ENCODE data around the gene ASCC1. TPM values are rescaled to one million over a fixed set of nuclear protein-coding genes. Genes with fewer than 3 reads are reported as not detected.
A peak's percentile ranks its signal among the peaks of the same experiment; 100 is the strongest.

ASCC1 gene
- total and polyA plus RNA-seq, 4 donors: 30.6 to 57.1 (median 49.6) TPM

DNA sequence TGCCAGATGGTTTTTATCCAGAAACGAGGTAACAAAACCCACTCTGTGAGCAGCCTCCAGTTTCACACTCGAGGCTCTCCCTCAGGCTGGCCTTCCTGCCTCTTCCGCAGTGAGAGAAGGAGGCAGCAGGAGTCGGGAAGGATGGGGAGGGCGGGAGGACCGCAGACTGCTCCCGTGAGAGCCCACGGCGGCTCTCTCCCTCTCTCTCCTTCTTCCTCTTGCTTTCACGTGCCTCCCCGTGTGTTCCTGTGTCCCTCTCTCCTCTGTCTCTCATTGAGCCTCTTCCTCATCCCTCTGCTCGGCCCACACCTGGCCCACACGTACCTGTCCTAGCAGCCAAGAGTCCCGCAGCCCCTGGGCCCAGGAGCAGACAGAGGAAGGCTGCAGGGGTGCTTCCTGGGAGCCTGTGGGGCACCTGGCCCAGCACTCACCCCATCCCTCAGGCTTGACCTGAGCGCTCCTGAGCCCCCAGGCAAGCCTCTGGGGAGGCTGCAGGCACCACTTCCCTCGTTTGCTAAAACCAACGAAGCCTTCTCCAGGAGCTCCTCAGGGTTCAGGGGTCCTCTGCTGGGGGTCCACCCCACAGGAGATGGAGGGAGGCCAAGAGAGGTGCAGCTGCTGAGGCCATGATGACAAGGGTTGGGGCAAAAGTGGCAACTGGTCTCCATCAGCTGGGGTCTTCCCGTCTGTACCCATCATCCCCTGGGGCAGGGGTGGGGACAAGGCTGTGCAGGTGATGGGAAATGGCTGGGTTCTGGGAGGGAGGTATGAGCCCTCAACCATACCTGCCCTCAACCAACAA, 141.3 kb downstream of the ASCC1 start:
- WGBS (ENCODE audit: insufficient coverage): 56% methylated on average over 10 of the region's 18 CpGs
- peak in 1 of 6 donors; percentile 29 for DNase-seq (ENCODE audit: low read depth in 4 of 6, low spot score in 6 of 6)
- Histone ChIP-seq H3K27me3 (ENCODE audit: control insufficient read depth, insufficient read depth, low read length) (no peaks in the 10 kb centered on the region), H3K36me3 (ENCODE audit: control insufficient read depth, insufficient read depth, low read length) (peaks cover 66% of the 10 kb centered on the region), H3K4me1 (ENCODE audit: control insufficient read depth, insufficient read depth, low read length) (peaks cover 62% of the 10 kb centered on the region), H3K9me3 (ENCODE audit: control insufficient read depth, insufficient read depth, low read length) (no peaks in the 10 kb centered on the region), H3K4me3 (ENCODE audit: low read depth, low read length) (no peak overlapping the region), H3K27ac (ENCODE audit: low read depth, low read length) (no peak overlapping the region)

DNA sequence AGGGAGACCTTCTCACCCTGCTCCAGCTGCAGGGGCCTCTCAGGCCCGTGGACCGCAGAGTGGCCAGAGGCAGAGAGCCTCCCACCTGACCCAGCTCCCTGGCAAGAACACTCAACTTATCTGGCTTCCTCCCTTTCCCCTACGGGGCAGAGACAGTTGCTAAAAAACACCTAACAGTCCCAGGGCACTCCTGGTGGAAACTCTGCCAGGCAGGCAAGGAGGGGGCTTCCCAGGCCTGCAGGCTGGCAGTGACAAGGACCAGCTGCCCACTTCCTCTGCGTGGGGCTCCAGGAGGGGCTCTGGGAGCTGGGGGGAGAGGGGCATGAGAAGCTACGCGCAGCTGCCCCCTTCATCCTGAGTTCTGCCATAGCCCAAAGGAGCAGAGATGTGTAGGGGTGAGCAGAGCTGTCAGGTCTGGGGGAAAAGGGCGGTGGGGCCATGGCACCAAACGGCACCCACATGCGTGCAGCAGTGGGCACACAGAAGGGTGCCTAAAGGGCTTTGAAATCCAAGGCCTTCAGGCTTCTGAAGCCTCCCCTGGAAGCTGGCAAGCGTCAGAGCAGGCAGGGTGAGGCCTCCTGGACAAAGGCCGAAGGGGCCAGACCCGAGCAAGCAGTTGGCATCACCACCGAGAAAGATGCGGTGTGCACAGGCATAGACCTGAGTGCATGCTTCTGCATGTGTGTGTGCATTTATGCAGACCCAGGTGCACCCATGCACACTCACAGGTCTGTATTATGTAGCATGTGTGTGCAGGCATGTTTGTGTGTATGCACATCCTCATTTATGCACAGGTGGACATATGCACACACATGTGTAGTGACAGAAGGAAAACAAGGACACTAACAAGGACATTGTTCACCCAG, 142.1 kb downstream of the ASCC1 start:
- Histone ChIP-seq H3K27ac (ENCODE audit: low read depth, low read length) (no peak overlapping the region), H3K4me3 (ENCODE audit: low read depth, low read length) (no peak overlapping the region), H3K27me3 (ENCODE audit: control insufficient read depth, insufficient read depth, low read length) (no peaks in the 10 kb centered on the region), H3K36me3 (ENCODE audit: control insufficient read depth, insufficient read depth, low read length) (peaks cover 73% of the 10 kb centered on the region), H3K4me1 (ENCODE audit: control insufficient read depth, insufficient read depth, low read length) (peaks cover 57% of the 10 kb centered on the region), H3K9me3 (ENCODE audit: control insufficient read depth, insufficient read depth, low read length) (no peaks in the 10 kb centered on the region)
- DNase-seq (ENCODE audit: low read depth in 4 of 6, low spot score in 6 of 6): peak in 1 of 6 donors; percentile 39
- whole genome bisulfite sequencing (ENCODE audit: insufficient coverage): 67% methylated on average over 14 of the region's 14 CpGs

DNA sequence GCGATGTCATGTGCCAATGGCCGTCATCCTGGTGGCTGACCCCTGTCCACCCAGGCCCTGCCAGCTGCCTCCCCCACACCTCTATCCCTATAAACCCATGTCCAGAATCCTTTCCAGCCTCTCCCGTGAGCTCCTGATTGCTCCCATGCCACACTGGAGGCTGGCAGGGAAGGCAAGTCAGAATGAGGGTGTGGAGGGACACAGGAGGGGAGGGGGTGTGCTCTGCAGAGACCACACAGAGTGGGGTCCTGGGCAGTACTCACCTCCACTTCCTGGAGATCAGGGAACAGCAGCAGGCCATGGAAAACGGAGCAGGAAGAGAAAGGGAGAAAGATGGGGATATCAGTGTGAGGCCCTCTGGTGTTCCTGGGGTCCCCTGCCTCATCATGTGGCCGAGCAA, 143.4 kb downstream of the ASCC1 start:
- H3K4me3 ChIP-seq (ENCODE audit: low read depth, low read length): no peak overlapping the region
- 88% methylated on average over 2 of the region's 5 CpGs for whole genome bisulfite sequencing (ENCODE audit: insufficient coverage)
- peaks cover 84% of the 10 kb centered on the region for H3K36me3 ChIP-seq (ENCODE audit: control insufficient read depth, insufficient read depth, low read length)
- no peak for DNase-seq (ENCODE audit: low read depth in 4 of 6, low spot score in 6 of 6)
- no peak overlapping the region for H3K27ac ChIP-seq (ENCODE audit: low read depth, low read length)
- no peaks in the 10 kb centered on the region for H3K27me3 ChIP-seq (ENCODE audit: control insufficient read depth, insufficient read depth, low read length)
- H3K4me1 ChIP-seq (ENCODE audit: control insufficient read depth, insufficient read depth, low read length): peaks cover 53% of the 10 kb centered on the region
- no peaks in the 10 kb centered on the region for H3K9me3 ChIP-seq (ENCODE audit: control insufficient read depth, insufficient read depth, low read length)

DNA sequence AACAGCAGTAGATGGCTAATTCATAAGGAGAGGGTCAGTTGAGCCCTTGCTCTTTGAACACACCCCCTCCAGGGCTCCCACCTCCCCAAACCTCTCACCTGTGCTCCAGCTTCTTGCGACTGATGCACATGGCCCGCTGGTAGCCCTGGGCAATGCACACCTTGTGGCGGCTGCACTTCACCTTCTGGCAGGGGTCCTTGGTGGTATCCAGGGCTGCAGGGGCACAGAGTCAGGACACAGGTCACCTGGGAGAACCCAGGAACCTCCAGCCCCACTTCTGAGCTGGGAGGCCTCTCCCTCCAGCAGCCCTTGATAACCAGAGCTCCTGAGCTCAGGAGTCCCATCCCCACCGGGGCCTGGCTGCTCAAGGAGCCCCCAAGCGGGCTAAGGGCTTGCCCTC, 144.0 kb downstream of the ASCC1 start:
- 100% methylated on average over 3 of the region's 5 CpGs for WGBS (ENCODE audit: insufficient coverage)

DNA sequence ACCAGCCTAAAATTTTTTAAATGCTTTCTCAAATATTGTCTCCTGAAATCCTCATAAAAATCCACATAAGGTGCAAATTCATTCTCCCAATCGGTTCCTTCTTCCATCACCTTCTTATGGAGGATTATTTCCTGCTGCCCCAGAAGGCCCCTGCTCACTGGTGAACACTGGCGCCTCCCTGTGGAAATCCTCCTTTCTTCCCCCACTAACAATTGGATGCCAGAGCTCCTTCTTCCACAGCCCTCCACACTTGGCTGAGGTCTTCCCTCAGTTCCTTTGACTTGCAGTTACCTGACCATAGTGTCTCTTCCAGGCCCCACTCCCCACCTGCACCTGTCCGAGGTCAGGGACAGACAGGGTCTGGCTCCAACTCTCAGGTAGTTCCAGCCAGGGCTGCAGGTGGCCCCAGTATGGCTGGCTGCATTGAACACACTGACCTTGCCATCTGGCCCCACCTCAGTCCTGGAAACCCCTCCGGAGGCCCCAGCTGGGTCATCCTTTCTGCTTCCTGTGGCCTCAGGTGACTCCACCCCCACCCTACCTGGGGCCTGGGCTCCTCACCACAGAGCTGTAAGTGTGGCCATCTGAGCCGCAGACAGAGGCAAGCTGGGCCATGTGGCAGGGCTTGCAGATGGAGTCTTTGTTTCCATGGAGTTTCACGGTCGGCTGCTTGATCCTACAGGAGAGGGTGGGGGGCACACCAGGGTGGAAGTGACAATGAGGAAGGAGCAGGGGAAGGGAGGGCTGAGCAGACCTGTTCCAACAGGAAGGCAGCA, 146.1 kb downstream of the ASCC1 start:
- H3K27me3 ChIP-seq (ENCODE audit: control insufficient read depth, insufficient read depth, low read length): no peaks in the 10 kb centered on the region
- no peak overlapping the region for H3K27ac ChIP-seq (ENCODE audit: low read depth, low read length)
- H3K4me3 ChIP-seq (ENCODE audit: low read depth, low read length): no peak overlapping the region
- peaks cover 97% of the 10 kb centered on the region for H3K36me3 ChIP-seq (ENCODE audit: control insufficient read depth, insufficient read depth, low read length)
- H3K9me3 ChIP-seq (ENCODE audit: control insufficient read depth, insufficient read depth, low read length): no peaks in the 10 kb centered on the region
- peak in 2 of 6 donors; percentile 37 to 65 for DNase-seq (ENCODE audit: low read depth in 4 of 6, low spot score in 6 of 6)
- WGBS (ENCODE audit: insufficient coverage): 45% methylated on average over 7 of the region's 7 CpGs
- H3K4me1 ChIP-seq (ENCODE audit: control insufficient read depth, insufficient read depth, low read length): peaks cover 44% of the 10 kb centered on the region

More for the DNA sequence above, 144.0 kb downstream of the ASCC1 start:
- Histone ChIP-seq H3K27ac (ENCODE audit: low read depth, low read length) (no peak overlapping the region), H3K27me3 (ENCODE audit: control insufficient read depth, insufficient read depth, low read length) (no peaks in the 10 kb centered on the region), H3K4me3 (ENCODE audit: low read depth, low read length) (no peak overlapping the region), H3K36me3 (ENCODE audit: control insufficient read depth, insufficient read depth, low read length) (peaks cover 87% of the 10 kb centered on the region), H3K4me1 (ENCODE audit: control insufficient read depth, insufficient read depth, low read length) (peaks cover 57% of the 10 kb centered on the region), H3K9me3 (ENCODE audit: control insufficient read depth, insufficient read depth, low read length) (no peaks in the 10 kb centered on the region)
- no peak for DNase-seq (ENCODE audit: low read depth in 4 of 6, low spot score in 6 of 6)

DNA sequence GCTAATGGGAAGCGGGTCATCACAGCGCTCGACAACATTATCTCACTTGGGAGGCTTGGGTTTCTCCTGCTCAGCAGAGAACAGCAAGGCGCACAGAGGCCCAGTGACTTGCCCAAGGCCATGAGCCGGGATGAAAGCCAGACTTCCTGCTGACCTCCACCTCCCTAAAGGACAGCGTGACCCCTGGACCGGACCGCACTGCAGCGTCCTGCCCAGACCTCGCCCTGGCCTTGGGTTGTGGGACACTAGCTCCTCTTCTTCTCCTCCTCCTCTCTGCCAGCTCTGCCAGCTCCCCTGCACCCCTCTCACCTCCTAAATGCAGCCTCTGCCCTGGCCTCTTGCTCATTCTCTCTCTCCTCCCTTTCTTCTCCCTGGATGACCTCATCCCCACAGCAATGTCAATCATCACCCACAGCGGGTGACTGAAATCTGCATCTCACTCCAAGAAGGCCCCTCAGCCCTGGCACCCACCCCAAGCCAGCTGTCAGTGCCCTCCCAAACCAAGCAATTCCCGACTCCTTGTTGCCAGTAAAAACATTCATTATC, 147.1 kb downstream of the ASCC1 start:
- Histone ChIP-seq H3K4me1 (ENCODE audit: control insufficient read depth, insufficient read depth, low read length) (peaks cover 35% of the 10 kb centered on the region), H3K36me3 (ENCODE audit: control insufficient read depth, insufficient read depth, low read length) (peaks cover 96% of the 10 kb centered on the region), H3K27me3 (ENCODE audit: control insufficient read depth, insufficient read depth, low read length) (no peaks in the 10 kb centered on the region), H3K27ac (ENCODE audit: low read depth, low read length) (no peak overlapping the region), H3K4me3 (ENCODE audit: low read depth, low read length) (no peak overlapping the region), H3K9me3 (ENCODE audit: control insufficient read depth, insufficient read depth, low read length) (no peaks in the 10 kb centered on the region)
- DNase-seq (ENCODE audit: low read depth in 4 of 6, low spot score in 6 of 6): peak in 1 of 6 donors; percentile 63
- WGBS (ENCODE audit: insufficient coverage): 70% methylated on average over 9 of the region's 12 CpGs

DNA sequence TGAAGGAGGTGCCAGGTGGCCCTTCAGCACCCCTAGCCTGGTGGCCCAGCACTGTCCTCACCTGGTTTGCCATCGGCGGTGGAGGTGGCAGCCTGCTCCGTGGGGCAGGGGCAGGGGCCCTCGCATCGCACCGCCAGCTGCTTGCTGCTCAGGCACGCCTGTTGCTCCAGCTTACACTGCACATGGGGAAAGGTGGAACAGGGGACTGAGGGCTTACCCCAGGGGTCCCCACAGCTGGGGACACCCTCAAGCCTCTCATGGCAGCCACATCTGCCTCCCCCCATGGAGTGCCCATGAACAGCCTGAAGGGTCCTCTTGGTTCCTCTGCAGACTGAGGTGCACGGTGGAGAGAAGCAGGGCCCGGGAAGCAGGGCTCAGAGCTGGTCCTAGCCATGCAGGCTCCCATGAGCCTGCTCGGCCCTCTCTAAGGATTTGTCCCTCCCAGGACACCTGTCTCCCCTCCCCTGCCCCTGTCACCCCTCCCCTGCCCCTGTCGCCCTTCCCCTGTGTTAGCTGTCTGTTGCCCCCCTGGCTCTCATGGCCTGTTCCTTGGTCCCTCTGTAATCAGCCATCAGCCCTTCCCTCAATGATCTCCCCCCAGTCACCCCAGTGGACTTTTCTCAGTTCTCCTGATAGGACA, 147.8 kb downstream of the ASCC1 start:
- no peak overlapping the region for H3K27ac ChIP-seq (ENCODE audit: low read depth, low read length)
- WGBS (ENCODE audit: insufficient coverage): 97% methylated on average over 9 of the region's 11 CpGs
- no peak for DNase-seq (ENCODE audit: low read depth in 4 of 6, low spot score in 6 of 6)

DNA sequence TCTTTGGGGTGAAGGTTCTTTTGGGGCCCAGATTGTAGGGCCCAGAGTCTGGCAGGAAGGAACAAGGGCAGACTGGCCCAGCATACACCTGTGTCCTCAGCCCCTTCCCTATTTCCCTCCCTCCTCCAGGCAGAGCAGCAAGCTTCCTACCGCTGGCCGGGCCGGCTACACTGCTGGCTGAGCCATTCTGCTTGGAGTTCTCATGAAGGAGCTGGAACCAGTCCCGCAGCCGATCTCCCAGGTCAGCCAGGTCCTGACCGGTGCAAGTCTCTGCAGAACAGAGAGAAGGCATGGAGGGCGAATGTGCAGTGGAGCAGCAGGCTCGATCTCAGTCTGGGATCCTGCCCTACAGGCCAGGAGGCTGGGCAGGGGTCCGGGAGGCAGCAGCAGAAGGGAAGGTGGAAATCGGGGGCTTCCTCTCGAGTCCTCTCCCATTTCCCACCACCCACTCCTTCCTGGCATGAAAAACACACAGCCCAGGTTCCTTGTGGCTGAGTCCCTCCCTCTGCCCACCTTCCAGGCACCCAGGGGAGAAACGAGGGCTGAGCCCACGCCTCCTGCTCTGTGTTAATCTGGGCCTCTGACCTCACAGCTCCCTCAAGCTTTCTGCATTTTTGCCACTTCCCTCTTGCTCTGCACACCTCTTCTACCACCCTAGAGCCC, 148.5 kb downstream of the ASCC1 start:
- peaks cover 32% of the 10 kb centered on the region for H3K4me1 ChIP-seq (ENCODE audit: control insufficient read depth, insufficient read depth, low read length)
- H3K27ac ChIP-seq (ENCODE audit: low read depth, low read length): no peak overlapping the region
- 85% methylated on average over 11 of the region's 13 CpGs for WGBS (ENCODE audit: insufficient coverage)
- H3K4me3 ChIP-seq (ENCODE audit: low read depth, low read length): no peak overlapping the region
- DNase-seq (ENCODE audit: low read depth in 4 of 6, low spot score in 6 of 6): no peak
- H3K27me3 ChIP-seq (ENCODE audit: control insufficient read depth, insufficient read depth, low read length): no peaks in the 10 kb centered on the region
- H3K36me3 ChIP-seq (ENCODE audit: control insufficient read depth, insufficient read depth, low read length): peaks cover 96% of the 10 kb centered on the region
- H3K9me3 ChIP-seq (ENCODE audit: control insufficient read depth, insufficient read depth, low read length): no peaks in the 10 kb centered on the region

More for the DNA sequence above, 147.8 kb downstream of the ASCC1 start:
- H3K36me3 ChIP-seq (ENCODE audit: control insufficient read depth, insufficient read depth, low read length): peaks cover 96% of the 10 kb centered on the region
- H3K27me3 ChIP-seq (ENCODE audit: control insufficient read depth, insufficient read depth, low read length): no peaks in the 10 kb centered on the region
- H3K9me3 ChIP-seq (ENCODE audit: control insufficient read depth, insufficient read depth, low read length): no peaks in the 10 kb centered on the region
- peaks cover 30% of the 10 kb centered on the region for H3K4me1 ChIP-seq (ENCODE audit: control insufficient read depth, insufficient read depth, low read length)
- no peak overlapping the region for H3K4me3 ChIP-seq (ENCODE audit: low read depth, low read length)

Measured in spinal cord (tissue), 10 donors.